C1 segment of cervical spinal cord (tissue), 14 donors: ENCODE measurements around the gene CHST15.
A peak's percentile ranks its signal among the peaks of the same experiment; 100 is the strongest.

ENCODE experiments used
- DNase-seq, 14 donors: peaks; one replicate each; lab custom pipeline; 2025; lab: John Stamatoyannopoulos, UW

The CHST15 gene

GRCh38 chr10:123967626-123968243 lies 125.7 kb downstream of the CHST15 start:
- DNase-seq, result peak in 10 of 14 donors; percentile 29 to 69 (median 46)

DNA sequence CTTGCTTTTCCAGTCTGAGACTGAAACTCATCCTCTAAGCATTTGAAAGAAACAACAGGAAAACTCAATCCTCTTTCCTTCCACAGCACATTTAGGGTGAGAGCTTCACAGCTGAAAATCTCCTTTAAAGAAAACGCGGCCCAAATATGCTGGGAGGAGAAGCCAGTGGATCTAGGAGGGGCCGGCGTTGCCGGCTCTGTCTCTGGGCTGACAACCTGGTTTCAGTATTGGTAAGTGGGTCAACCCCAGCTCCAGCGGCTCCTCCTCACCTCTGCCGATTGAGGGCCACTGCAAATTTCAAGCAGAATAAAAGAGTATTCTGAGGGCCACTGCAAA lies 126.5 kb downstream of the CHST15 start:
- no peak for DNase-seq

- DNase-seq, result no peak
These were observed 127.2 kb downstream of the CHST15 start for GRCh38 chr10:123965973-123966895.

GRCh38 chr10:123964953-123965352 lies 128.4 kb downstream of the CHST15 start:
- DNase-seq, result no peak

DNA sequence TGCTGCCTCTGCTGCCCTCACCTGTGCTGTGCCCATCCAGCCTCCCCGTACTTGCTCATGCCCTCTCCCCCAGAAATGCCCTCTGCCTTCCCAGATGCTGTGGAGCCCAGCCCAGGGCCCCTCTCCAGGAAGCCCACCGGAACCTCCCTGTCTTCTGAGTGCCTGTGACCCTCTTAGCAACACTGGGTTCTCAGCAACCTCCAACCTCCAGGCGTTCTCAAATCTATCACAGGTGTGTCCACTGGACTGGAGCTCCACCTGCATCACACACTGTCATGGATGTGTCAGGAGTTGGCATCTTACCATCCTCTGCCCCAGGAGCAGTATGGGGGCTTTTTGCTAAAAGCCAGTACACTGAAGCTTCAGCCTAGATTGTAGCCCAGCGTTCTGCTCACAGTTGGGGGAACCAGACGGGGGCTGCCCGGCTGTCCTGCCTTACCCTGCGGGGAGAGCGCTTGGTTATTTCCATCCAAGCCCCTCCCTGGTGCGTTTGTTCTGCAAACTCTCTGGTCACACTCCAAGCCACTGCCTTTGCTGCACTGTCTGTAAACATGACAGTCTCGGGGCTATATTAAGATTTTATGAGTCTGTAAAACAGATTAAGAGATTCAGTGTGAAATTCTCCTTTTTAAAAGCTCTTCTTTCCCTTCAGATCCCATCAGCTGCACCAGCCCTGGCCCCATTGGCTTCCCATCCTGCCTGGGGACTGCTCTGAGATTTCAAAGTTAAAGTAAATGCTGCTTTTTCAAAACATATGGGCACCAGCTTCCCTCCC lies 130.5 kb downstream of the CHST15 start:
- DNase-seq, result no peak

DNA sequence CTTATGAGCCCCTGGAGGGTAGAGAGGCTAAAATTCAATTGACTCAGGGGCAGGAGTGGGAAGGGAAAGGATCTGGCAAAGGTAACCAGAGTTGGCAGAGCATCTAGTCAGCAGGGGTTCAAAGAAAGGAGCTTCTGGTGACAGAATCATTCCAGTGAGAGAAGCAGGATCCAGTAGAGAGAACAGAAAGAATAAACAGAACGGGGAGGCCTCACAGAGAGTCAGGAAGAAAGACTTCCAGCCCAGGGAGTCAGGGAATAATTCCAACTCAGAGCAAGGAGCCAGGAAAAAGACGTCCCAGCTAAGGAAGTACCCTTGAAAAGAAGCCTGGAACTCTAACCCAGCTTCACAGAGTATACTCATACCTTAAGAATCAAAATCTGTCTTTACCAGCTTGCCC lies 135.2 kb downstream of the CHST15 start:
- no peak for DNase-seq
